PC-9 (cell line): ENCODE results near the gene BEND6.

Source experiments
- CTCF ChIP-seq: fragments of 200-600 bp; sonication (generic); conservative IDR thresholded peaks from 2 replicates; pipeline ENCODE4 v1.6.1; 2017; ENCODE audit warnings: mixed run types, antibody characterized with exemption, mild to moderate bottlenecking, moderate library complexity
- EZH2 ChIP-seq: fragments of 200-600 bp; sonication (generic); IDR thresholded peaks from 2 replicates; pipeline ENCODE4 v1.8.0; 2017; ENCODE audit warnings: antibody characterized with exemption, low read depth

- no peak for TF ChIP-seq CTCF
- TF ChIP-seq EZH2: no peak
Measured at GRCh38 chr6:56951049-56951831, 3.7 kb upstream of the BEND6 start.
